SK-N-SH (cell line): ENCODE results near the gene HMGXB3. TPM values are rescaled to one million over a fixed set of nuclear protein-coding genes. Genes with fewer than 3 reads are reported as not detected.

Experiments used
- CTCF ChIA-PET: fragments of 300-600, 350-600 bp; formaldehyde crosslinking; extraction: SDS; loops from one replicate; lab custom pipeline; 2021; lab: Yijun Ruan, JAX
- POLR2A ChIA-PET: fragments of 350-600 bp; sonication (Branson Sonifier 250); formaldehyde crosslinking; extraction: SDS; loops from one replicate; lab custom pipeline; 2020; ENCODE audit warnings: antibody characterized with exemption, inconsistent platforms; lab: Yijun Ruan, JAX
- DNase-seq: peaks from one replicate; pipeline ENCODE4 v3.0.0; 2012
- H2AFZ ChIP-seq: fragments of 200-600 bp; sonication (generic); 2 replicates; pipeline ENCODE4 v1.8.1; 2016; ENCODE audit warnings: antibody characterized with exemption, mild to moderate bottlenecking, low read depth
- H3F3A ChIP-seq: fragments of 200-600 bp; sonication (generic); replicated peaks from 2 replicates; pipeline ENCODE3; 2016; ENCODE audit warnings: antibody characterized with exemption, mild to moderate bottlenecking; ENCODE audit not compliant: insufficient read depth
- H3K27ac ChIP-seq, 2 experiments: fragments of 200-500 bp in 1 of 2; fragments of 200-600 bp in 1 of 2; sonication (Bioruptor generic) in 1 of 2; sonication (generic), shearing (Covaris generic) in 1 of 2; 2 replicates each; pipeline versions ENCODE4 v1.5.1 to v1.6.1; 2014 to 2016; ENCODE audit warnings: low read depth in 2 of 2, inconsistent platforms in 1 of 2, low read length in 1 of 2, mild to moderate bottlenecking in 1 of 2, mixed read lengths in 1 of 2
- H3K27me3 ChIP-seq: fragments of 200-600 bp; sonication (generic), shearing (Covaris generic); 2 replicates; pipeline ENCODE4 v1.6.1; 2016; ENCODE audit warnings: mixed run types; ENCODE audit not compliant: insufficient read depth
- H3K36me3 ChIP-seq, 2 experiments: fragments of 200-500 bp in 1 of 2; fragments of 200-600 bp in 1 of 2; sonication (Bioruptor generic) in 1 of 2; sonication (generic) in 1 of 2; replicated peaks in 1 of 2; 2 replicates each; pipeline versions ENCODE3 to v1.5.1; 2014 to 2016; ENCODE audit warnings: low read length in 1 of 2, mild to moderate bottlenecking in 1 of 2; ENCODE audit not compliant: insufficient read depth in 2 of 2, control insufficient read depth in 1 of 2
- H3K4me1 ChIP-seq, 2 experiments: fragments of 200-500 bp in 1 of 2; fragments of 200-600 bp in 1 of 2; sonication (Bioruptor generic) in 1 of 2; sonication (generic), shearing (Covaris generic) in 1 of 2; 2 replicates each; pipeline versions ENCODE4 v1.5.1 to v1.6.1; 2014 to 2016; ENCODE audit warnings: low read depth in 1 of 2, low read length in 1 of 2, mixed run types in 1 of 2; ENCODE audit not compliant: insufficient read depth in 2 of 2, control insufficient read depth in 1 of 2
- H3K4me2 ChIP-seq: fragments of 200-600 bp; sonication (generic), shearing (Covaris generic); 2 replicates; pipeline ENCODE4 v1.6.1; 2017; ENCODE audit warnings: mixed run types
- H3K4me3 ChIP-seq, 2 experiments: fragments of 200-500 bp in 1 of 2; fragments of 200-600 bp in 1 of 2; sonication (Bioruptor generic) in 1 of 2; sonication (generic), shearing (Covaris generic) in 1 of 2; 2 replicates each; pipeline versions ENCODE4 v1.5.1 to v1.8.1; 2014 to 2016; ENCODE audit warnings: low read depth in 2 of 2, inconsistent platforms in 1 of 2, low read length in 1 of 2, mild to moderate bottlenecking in 1 of 2, mixed read lengths in 1 of 2, moderate library complexity in 1 of 2
- H3K79me2 ChIP-seq: fragments of 200-600 bp; sonication (generic); 2 replicates; pipeline ENCODE4 v1.8.1; 2017; ENCODE audit warnings: mild to moderate bottlenecking; ENCODE audit not compliant: insufficient read depth
- H3K9ac ChIP-seq: fragments of 200-600 bp; sonication (generic); 2 replicates; pipeline ENCODE4 v1.6.1; 2017; ENCODE audit warnings: mixed run types
- H3K9me2 ChIP-seq: fragments of 200-600 bp; sonication (generic); 2 replicates; pipeline ENCODE4 v1.6.1; 2017; ENCODE audit warnings: mixed run types
- H3K9me3 ChIP-seq: fragments of 200-600 bp; sonication (generic); 2 replicates; pipeline ENCODE4 v1.6.1; 2017; ENCODE audit warnings: mixed run types, mild to moderate bottlenecking, moderate library complexity
- H4K20me1 ChIP-seq: fragments of 200-600 bp; sonication (generic); 2 replicates; pipeline ENCODE4 v1.6.1; 2017; ENCODE audit warnings: mild to moderate bottlenecking, mixed run types; ENCODE audit not compliant: insufficient read depth
- FOSL2 ChIP-seq: IDR thresholded peaks from 2 replicates; pipeline ENCODE4 v1.4.0; 2012; ENCODE audit warnings: low read depth, mild to moderate bottlenecking, moderate library complexity, borderline replicate concordance
- GATA2 ChIP-seq: sonication (generic); formaldehyde crosslinking; IDR thresholded peaks from 2 replicates; pipeline ENCODE4 v1.5.0; 2020; ENCODE audit warnings: mild to moderate bottlenecking, missing genetic modification reagents
- NFIC ChIP-seq: IDR thresholded peaks from 2 replicates; pipeline ENCODE4 v1.4.0; 2012; ENCODE audit warnings: borderline replicate concordance
- NRF1 ChIP-seq: IDR thresholded peaks from 2 replicates; pipeline ENCODE4 v1.6.1; 2012; ENCODE audit warnings: low read depth, mild to moderate bottlenecking, low read length
- POLR2AphosphoS5 ChIP-seq: IDR thresholded peaks from 2 replicates; pipeline ENCODE4 v1.6.1; 2012; ENCODE audit warnings: low read depth, low read length
- RAD21 ChIP-seq: IDR thresholded peaks from 2 replicates; pipeline ENCODE4 v1.6.1; 2012; ENCODE audit warnings: mild to moderate bottlenecking, low read length
- RFX5 ChIP-seq: IDR thresholded peaks from 2 replicates; pipeline ENCODE4 v1.6.1; 2012; ENCODE audit warnings: mild to moderate bottlenecking, improper control_type of control experiment, low read length
- RXRA ChIP-seq: IDR thresholded peaks from 2 replicates; pipeline ENCODE4 v1.4.0; 2012; ENCODE audit warnings: low read depth, mild to moderate bottlenecking, borderline replicate concordance
- SMC3 ChIP-seq: IDR thresholded peaks from 2 replicates; pipeline ENCODE4 v1.6.1; 2012; ENCODE audit warnings: low read depth, low read length, improper control_type of control experiment
- WGBS: methylation state at CpG from one replicate; pipeline ENCODE4 v1.1.6; 2017; ENCODE audit warnings: low lambda C conversion rate; 5-methylcytosine and 5-hydroxymethylcytosine counted together
- polyA plus RNA-seq, 3 experiments: library from polyadenylated mRNA; depleted of rRNA; stranded (reverse); fragments of >200 nt; gene quantifications; 2 replicates each; pipeline ENCODE4 v1.2.3, GENCODE V29; 2012
- TF ChIP-seq, protein P1 (sequence below): fragments of 150-350 bp; IDR thresholded peaks from 2 replicates; pipeline ENCODE4 v1.6.1; 2017; ENCODE audit warnings: antibody characterized with exemption, low read length, low read depth, borderline replicate concordance

The HMGXB3 gene
- polyA plus RNA-seq, 1 of the 3 experiments (the other 2 are of a cell fraction), result 28.8 TPM

DNA sequence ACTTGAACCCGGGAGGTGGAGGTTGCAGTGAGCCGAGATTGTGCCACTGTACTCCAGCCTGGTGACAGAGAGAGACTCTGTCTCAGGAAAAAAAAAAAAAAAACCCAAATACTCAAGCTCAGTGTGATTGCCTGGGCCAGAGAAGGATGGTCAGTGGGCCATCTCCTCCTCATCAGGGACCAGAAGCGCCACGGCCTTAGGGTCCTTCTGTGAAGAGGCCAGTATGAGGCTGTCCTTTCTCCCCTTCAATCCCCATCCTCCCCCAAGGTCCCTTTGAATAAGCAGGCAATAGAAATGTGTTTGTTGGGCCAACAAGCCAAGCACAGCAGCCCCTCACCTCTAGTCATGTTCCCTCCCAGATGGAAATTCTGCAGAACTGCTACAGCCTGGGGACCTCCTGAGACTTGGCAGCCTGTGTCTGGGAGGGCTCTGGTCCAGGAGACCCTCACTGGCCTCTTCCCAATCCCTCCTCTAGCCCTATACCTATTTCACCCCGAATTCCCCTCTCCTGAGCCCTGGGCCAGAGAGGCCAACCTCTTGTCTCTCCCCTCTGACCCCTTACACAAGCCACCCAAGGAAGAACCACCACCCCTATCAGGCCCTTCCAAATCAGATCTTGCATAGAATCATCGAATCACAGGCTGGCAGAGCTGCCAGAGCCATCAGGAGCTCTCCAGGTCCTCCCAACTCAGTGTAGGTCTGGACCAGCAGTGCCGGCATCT is 84.8 kb downstream of the HMGXB3 start:
- POLR2A ChIA-PET, result no interaction called here
- Histone ChIP-seq H3K9me3 (no peaks in the 10 kb centered on the region), H3F3A (no peaks in the 10 kb centered on the region), H3K4me3 (no peak overlapping the region), H3K9ac (no peak overlapping the region), H3K79me2 (no peaks in the 10 kb centered on the region), H3K27ac (no peak overlapping the region), H2AFZ (no peak overlapping the region), H3K27me3 (peaks cover 10% of the 10 kb centered on the region; the same call in 1 of the 2 replicates), H3K36me3 (no peaks in the 10 kb centered on the region), H3K4me1 (no peaks in the 10 kb centered on the region; a peak in 1 of 4 replicates), H4K20me1 (no peaks in the 10 kb centered on the region), H3K4me2 (no peak overlapping the region), H3K9me2 (no peaks in the 10 kb centered on the region)
- DNase-seq, result no peak
- WGBS, result 65% methylated on average over 7 of the region's 7 CpGs
- TF ChIP-seq FOSL2, result no peak
- no peak for TF ChIP-seq RAD21
- CTCF ChIA-PET, result no interaction called here

DNA sequence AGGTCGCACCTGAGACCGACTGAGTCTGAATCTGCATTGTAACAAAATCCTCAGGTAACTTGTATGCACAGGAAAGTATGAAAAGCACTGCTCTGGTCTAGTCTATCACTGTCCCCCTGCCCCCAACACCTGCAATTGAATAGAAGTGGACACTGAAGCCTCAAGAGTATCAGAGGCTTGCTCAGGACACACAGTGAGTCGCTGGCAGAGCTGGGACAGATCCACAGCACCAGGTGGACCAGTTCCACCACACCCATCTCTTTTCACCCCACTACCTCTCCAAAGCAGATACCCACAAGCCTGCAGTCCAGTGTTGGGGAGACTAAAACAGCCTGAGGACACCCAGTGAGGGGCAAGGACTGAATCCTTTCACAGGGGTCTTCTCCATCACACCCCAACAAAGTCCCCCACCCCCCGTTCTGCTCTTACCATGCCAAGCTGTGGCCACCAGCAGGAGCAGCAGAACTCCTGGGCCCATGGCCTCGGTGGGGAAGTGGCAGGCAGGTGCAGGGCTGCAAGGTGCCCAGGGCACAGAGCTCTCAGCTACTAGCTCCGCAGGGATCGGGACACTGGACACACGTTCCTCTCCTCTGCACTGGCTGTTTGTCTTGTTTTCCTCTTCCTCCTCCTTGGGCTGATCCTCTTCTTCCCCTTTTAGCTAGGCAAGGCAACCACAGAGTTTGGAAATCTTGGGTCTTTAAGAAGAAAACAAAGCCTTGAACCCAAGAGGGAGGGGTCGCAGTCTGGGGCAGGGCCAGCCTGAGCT is 85.6 kb downstream of the HMGXB3 start, which contains the start of gene CSF1R:
TSS of gene CSF1R (minus strand) at position 605 of the 766 bp plus-strand sequence. CDS start at position 478, 127 bp downstream.
- Histone ChIP-seq H3K4me1 (no peaks in the 10 kb centered on the region; a peak in 1 of 4 replicates), H3K36me3 (no peaks in the 10 kb centered on the region), H3K4me2 (no peak within 1 kb of the TSS), H3K9me3 (no peaks in the 10 kb centered on the region), H3F3A (no peaks in the 10 kb centered on the region), H4K20me1 (no peaks in the 10 kb centered on the region), H2AFZ (no peak within 1 kb of the TSS), H3K79me2 (no peaks in the 10 kb centered on the region), H3K27me3 (peaks cover 10% of the 10 kb centered on the region; the same call in 1 of the 2 replicates), H3K27ac (no peak within 1 kb of the TSS), H3K9me2 (no peaks in the 10 kb centered on the region), H3K4me3 (no peak within 1 kb of the TSS), H3K9ac (no peak within 1 kb of the TSS)
- ChIA-PET CTCF (interaction anchor here (0.8 to 1.3 kb wide), 2 partner anchors 86 to 132 kb away, joined by 3 to 4 read pairs; partner anchors contain the start of genes HMGXB3 and TIGD6), POLR2A (no interaction called here)
- DNase-seq, result no peak
- 70% methylated on average over 8 of the region's 9 CpGs for WGBS
- TF ChIP-seq RAD21 (no peak), POLR2AphosphoS5 (no peak)
- TF ChIP-seq, protein P1, sequence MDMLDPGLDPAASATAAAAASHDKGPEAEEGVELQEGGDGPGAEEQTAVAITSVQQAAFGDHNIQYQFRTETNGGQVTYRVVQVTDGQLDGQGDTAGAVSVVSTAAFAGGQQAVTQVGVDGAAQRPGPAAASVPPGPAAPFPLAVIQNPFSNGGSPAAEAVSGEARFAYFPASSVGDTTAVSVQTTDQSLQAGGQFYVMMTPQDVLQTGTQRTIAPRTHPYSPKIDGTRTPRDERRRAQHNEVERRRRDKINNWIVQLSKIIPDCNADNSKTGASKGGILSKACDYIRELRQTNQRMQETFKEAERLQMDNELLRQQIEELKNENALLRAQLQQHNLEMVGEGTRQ, result no peak

DNA sequence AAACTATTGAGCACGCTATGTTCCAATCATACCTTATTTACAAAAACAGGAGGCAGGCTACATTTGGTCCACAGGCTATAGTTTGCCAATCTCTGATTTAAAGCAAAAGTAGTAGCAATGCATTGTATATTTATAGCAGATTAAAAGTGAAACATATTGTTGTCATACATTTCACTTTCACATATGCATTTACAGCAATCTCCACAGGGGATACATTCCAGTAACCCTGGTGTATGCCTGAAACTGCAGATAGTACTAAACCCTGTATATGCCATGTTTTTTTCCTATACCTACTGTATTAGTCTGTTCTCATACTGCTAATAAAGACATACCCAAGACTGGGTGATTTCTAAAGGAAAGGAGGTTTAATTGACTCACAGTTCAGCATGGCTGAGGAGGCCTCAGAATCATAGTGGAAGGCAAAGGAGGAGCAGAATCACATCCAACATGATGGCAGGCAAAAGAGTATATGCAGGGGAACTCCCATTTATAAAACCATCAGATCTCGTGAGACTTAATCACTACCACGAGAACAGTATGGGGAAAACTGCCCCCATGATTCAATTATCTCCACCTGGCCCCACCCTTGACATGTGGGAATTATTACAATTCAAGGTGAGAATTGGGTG is 91.7 kb downstream of the HMGXB3 start:
- no peak for DNase-seq
- no peaks in the 10 kb centered on the region for H3K9me2 ChIP-seq
- H2AFZ ChIP-seq, result no peak overlapping the region
- H3K79me2 ChIP-seq, result no peaks in the 10 kb centered on the region
- H3K4me1 ChIP-seq, result no peaks in the 10 kb centered on the region
- H3K4me3 ChIP-seq, result no peak overlapping the region
- WGBS, result 78% methylated on average over 3 of the region's 3 CpGs
- H3K9me3 ChIP-seq, result no peaks in the 10 kb centered on the region
- no peaks in the 10 kb centered on the region for H4K20me1 ChIP-seq
- TF ChIP-seq GATA2 (CRISPR knock-in tag) (no peak), NFIC (no peak), RXRA (no peak), RFX5 (no peak), SMC3 (no peak), NRF1 (no peak)
- ChIA-PET CTCF (no interaction called here), POLR2A (no interaction called here)
- no peaks in the 10 kb centered on the region for H3F3A ChIP-seq
- no peaks in the 10 kb centered on the region for H3K36me3 ChIP-seq
- no peak overlapping the region for H3K27ac ChIP-seq
- H3K4me2 ChIP-seq, result no peak overlapping the region
- H3K9ac ChIP-seq, result no peak overlapping the region
- H3K27me3 ChIP-seq, result peaks cover 10% of the 10 kb centered on the region; the same call in 1 of the 2 replicates
